ENCODE measurements around the gene ARHGDIG. TPM values are rescaled to one million over a fixed set of nuclear protein-coding genes. Genes with fewer than 3 reads are reported as not detected.
"Not testable (repeated sequence)": the region's sequence is repeated elsewhere in the genome, so short reads cannot be mapped to it uniquely, and the experiment has no call there.

Gene ARHGDIG
- total RNA-seq, 1 donor: not detected

GRCh38 chr16:266258-267164 is 13.9 kb upstream of the ARHGDIG start:
- TF ChIP-seq CTCF (IDR thresholded peaks at IDR 0.05; ENCODE audit: insufficient read depth, low read depth, low read length): no peak
- DNase-seq (ENCODE audit: low read depth): no peak
- H3K4me3 ChIP-seq (ENCODE audit: low read depth, low read length): no peak overlapping the region

- not testable (repeated sequence) for DNase-seq (ENCODE audit: low read depth)
These were observed 12.8 kb upstream of the ARHGDIG start for GRCh38 chr16:267562-267961.

GRCh38 chr16:268141-269053 is 12.0 kb upstream of the ARHGDIG start:
- no peak for DNase-seq (ENCODE audit: low read depth)
- TF ChIP-seq CTCF (IDR thresholded peaks at IDR 0.05; ENCODE audit: insufficient read depth, low read depth, low read length): no peak
- H3K4me3 ChIP-seq (ENCODE audit: low read depth, low read length): no peak overlapping the region

More at GRCh38 chr16:267562-267961, 12.8 kb upstream of the ARHGDIG start:
- H3K4me3 ChIP-seq (ENCODE audit: low read depth, low read length): not testable (repeated sequence)

GRCh38 chr16:269061-269796 is 11.2 kb upstream of the ARHGDIG start:
- no peak for TF ChIP-seq CTCF (IDR thresholded peaks at IDR 0.05; ENCODE audit: insufficient read depth, low read depth, low read length)
- H3K4me3 ChIP-seq (ENCODE audit: low read depth, low read length): no peak overlapping the region
- no peak for DNase-seq (ENCODE audit: low read depth)

- no peak overlapping the region for H3K4me3 ChIP-seq (ENCODE audit: low read depth, low read length)
- TF ChIP-seq CTCF (IDR thresholded peaks at IDR 0.05; ENCODE audit: insufficient read depth, low read depth, low read length): no peak
- no peak for DNase-seq (ENCODE audit: low read depth)
These were observed 9.8 kb upstream of the ARHGDIG start for GRCh38 chr16:270381-271255.

- DNase-seq (ENCODE audit: low read depth): no peak
- H3K4me3 ChIP-seq (ENCODE audit: low read depth, low read length): no peak overlapping the region
These were observed 7.5 kb upstream of the ARHGDIG start for GRCh38 chr16:272633-273546.

More at GRCh38 chr16:272633-273546, 7.5 kb upstream of the ARHGDIG start:
- no peak for TF ChIP-seq CTCF (IDR thresholded peaks at IDR 0.05; ENCODE audit: insufficient read depth, low read depth, low read length)
